Right lobe of liver (tissue), 6 donors: ENCODE results near the gene PDLIM7. TPM values are rescaled to one million over a fixed set of nuclear protein-coding genes. Genes with fewer than 3 reads are reported as not detected.

Source experiments
- ATAC-seq, 4 donors: fragments of 200-7000 bp; cut with Tn5 transposase; one replicate each; pipeline ENCODE4 v1.9.1; 2020; ENCODE audit warnings: mild to moderate bottlenecking in 4 of 4, moderate library complexity in 4 of 4
- DNase-seq, 3 donors: peaks; one replicate each; pipeline ENCODE4 v3.0.0-alpha.2; 2020
- H3K27ac ChIP-seq, 3 donors: fragments of 200-600 bp; one replicate each; pipeline ENCODE4 v1.8.0; 2022
- H3K27me3 ChIP-seq, 2 donors: fragments of 200-600 bp; one replicate each; pipeline ENCODE4 v1.8.0; 2022
- H3K36me3 ChIP-seq, 4 donors: fragments of 200-600 bp; sonication (generic) in 1 of 4; one replicate each; pipeline versions ENCODE4 v1.5.1 to v1.8.0; 2017 to 2022; ENCODE audit warnings: control low read depth in 1 of 4
- H3K4me1 ChIP-seq, 4 donors: fragments of 200-600 bp; sonication (generic) in 1 of 4; one replicate each; pipeline versions ENCODE4 v1.5.1 to v1.8.0; 2017 to 2022; ENCODE audit warnings: control low read depth in 1 of 4
- H3K4me3 ChIP-seq, 3 donors: fragments of 200-600 bp; one replicate each; pipeline ENCODE4 v1.8.0; 2022
- H3K9me3 ChIP-seq, 4 donors: fragments of 200-600 bp; sonication (generic) in 1 of 4; one replicate each; pipeline versions ENCODE4 v1.5.1 to v1.8.0; 2017 to 2022; ENCODE audit warnings: control low read depth in 1 of 4
- CTCF ChIP-seq, 4 donors: fragments of 200-600 bp in 3 of 4; fragments of 450-650 bp in 1 of 4; IDR thresholded peaks; one replicate each; pipeline versions ENCODE4 v1.5.1 to v1.8.0; 2016 to 2022; ENCODE audit warnings: antibody characterized with exemption in 4 of 4, mild to moderate bottlenecking in 2 of 4
- POLR2A ChIP-seq: fragments of 450-650 bp; IDR thresholded peaks from one replicate; pipeline ENCODE4 v1.6.1; 2017; ENCODE audit warnings: antibody characterized with exemption, mild to moderate bottlenecking
- WGBS: methylation state at CpG from one replicate; pipeline ENCODE4 v1.1.6; 2018; ENCODE audit warnings: low coverage, low lambda C conversion rate; ENCODE audit not compliant: insufficient coverage; ENCODE audit errors: missing lambda C conversion rate; 5-methylcytosine and 5-hydroxymethylcytosine counted together
- intact Hi-C, 2 donors: fragments of 100-400 bp; cut with DNase I; formaldehyde crosslinking; loops; one replicate each; pipeline versions ENCODE4 v1.11.2 to v1.14.1; 2022
- total RNA-seq, 6 experiments: library from RNA; depleted of rRNA in 2 of 6; stranded (reverse); fragments of >200 nt in 2 of 6; fragmentation: NEBNext Ultra II Directional in 3 of 6; extraction: Animal tissue kit (Norgen Biotek cat#: 25700) in 3 of 6; gene quantifications; one replicate each; pipeline versions ENCODE4 v1.1.0 to v1.2.4, GENCODE V29; 2016 to 2023
- donor health status: DM: no; HTN: yes; CAD: no.
- donor health status: DM: no; HTN: no; CAD: no.
- donor health status: DM: no; HTN: no; CAD: no.
- donor health status: DM: no; HTN: yes; CAD: no.
- donor health status: DM: no; HTN: yes; CAD: no.

PDLIM7 gene
- total RNA-seq, 6 experiments from 2014 or later = 3.7 to 24.0 (median 13.6) TPM

DNA sequence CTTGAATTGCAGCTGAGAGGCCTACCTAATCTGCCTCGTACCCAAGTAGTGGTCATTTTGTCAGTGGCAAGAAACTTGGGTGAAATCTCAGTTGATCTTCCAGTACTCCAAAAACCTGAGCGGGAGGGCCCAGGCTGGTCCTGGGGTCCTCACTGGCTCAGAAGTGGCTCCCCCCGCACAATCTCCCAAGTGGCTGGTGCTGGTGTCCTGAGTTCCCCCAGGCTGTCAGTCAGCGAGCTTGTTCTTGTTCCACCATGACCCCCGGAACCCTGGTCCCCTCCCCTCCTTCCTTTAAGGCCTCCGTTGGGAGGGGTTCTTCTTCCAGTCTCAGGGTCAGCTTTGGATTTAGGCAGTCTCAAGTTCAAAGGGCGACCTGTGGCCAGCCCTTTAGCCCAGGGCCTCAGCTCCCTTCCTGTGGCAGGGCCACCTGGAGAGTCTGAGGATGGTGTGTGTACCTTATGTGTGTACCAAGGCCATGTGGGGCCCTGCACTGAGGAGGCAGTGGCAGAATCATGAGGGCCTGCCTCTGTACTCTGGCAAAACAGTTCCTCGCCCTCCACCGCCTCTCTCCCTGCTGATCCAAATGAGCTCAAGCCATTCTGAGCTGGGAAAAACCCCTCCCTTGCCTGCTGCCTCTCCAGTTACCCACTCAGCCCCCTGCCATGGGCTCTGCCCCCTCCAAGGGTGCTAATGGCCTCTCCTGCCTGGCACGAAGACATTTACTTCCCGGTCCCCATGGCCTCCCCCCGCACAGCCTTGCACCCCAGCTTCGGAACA is 19.5 kb downstream of the PDLIM7 start:
- 100% methylated on average over 5 of the region's 13 CpGs for WGBS
- Histone ChIP-seq H3K9me3 (no peaks in the 10 kb centered on the region), H3K27ac (no peak overlapping the region), H3K36me3 (no peaks in the 10 kb centered on the region), H3K4me3 (no peak overlapping the region), H3K4me1 (peaks cover 0 to 17% (median 8%) of the 10 kb centered on the region in 4 donors), H3K27me3 (no peaks in the 10 kb centered on the region)
- TF ChIP-seq CTCF (IDR thresholded peaks at IDR 0.05) (no peak), POLR2A (no peak)
- intact Hi-C loops = no loop called here
- no peak for DNase-seq
- no peak for ATAC-seq

DNA sequence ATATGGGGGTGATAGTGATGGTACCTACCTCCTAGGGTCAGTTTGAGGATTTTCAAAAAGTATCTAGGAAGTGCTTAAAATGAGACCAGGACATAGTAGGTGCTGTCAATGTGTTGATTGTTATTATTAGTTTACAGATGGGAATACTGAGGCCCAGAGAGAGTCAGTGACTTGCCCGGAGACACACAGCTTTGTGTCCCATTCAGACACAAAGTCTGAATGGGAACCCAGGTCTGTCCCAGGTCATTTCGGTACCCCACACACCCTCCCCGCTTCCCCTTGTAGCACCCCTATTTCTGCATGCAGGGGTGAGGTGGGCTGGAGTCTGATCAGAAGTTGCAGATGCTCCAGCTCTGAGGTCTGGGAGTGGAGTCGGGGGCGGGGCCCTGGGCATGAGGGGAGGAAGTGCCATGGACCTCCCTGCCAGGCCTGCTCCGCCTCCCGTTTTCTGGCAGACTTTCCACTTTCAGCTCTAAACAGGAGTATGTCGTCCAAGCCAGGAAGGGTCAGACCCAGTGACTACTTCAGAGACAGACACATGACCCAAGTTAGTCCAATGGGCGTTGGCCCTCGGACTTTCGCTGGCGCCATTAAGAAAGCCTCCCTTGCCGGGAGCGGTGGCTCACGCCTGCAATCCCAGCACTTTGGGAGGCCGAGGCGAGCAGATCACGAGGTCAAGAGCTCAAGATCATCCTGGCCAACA is 20.7 kb downstream of the PDLIM7 start:
- no peak for ATAC-seq
- no peak overlapping the region for H3K27ac ChIP-seq
- DNase-seq = no peak
- TF ChIP-seq POLR2A (no peak), CTCF (IDR thresholded peaks at IDR 0.05) (no peak)
- no peak overlapping the region for H3K4me3 ChIP-seq
- 82% methylated on average over 8 of the region's 18 CpGs for WGBS
- intact Hi-C loops = no loop called here
- H3K36me3 ChIP-seq = no peaks in the 10 kb centered on the region
- H3K9me3 ChIP-seq = no peaks in the 10 kb centered on the region
- H3K27me3 ChIP-seq = no peaks in the 10 kb centered on the region
- peaks cover 0 to 22% (median 8%) of the 10 kb centered on the region in 4 donors for H3K4me1 ChIP-seq

GRCh38 chr5:177475563-177476427 is 21.6 kb downstream of the PDLIM7 start:
- ATAC-seq = no peak
- Histone ChIP-seq H3K27me3 (no peaks in the 10 kb centered on the region), H3K4me1 (peaks cover 0 to 22% (median 8%) of the 10 kb centered on the region in 4 donors), H3K36me3 (no peaks in the 10 kb centered on the region), H3K27ac (no peak overlapping the region), H3K4me3 (no peak overlapping the region), H3K9me3 (no peaks in the 10 kb centered on the region)
- TF ChIP-seq CTCF (IDR thresholded peaks at IDR 0.05) (no peak), POLR2A (no peak)
- WGBS = 79% methylated on average over 8 of the region's 11 CpGs
- intact Hi-C loops = no loop called here
- no peak for DNase-seq

DNA sequence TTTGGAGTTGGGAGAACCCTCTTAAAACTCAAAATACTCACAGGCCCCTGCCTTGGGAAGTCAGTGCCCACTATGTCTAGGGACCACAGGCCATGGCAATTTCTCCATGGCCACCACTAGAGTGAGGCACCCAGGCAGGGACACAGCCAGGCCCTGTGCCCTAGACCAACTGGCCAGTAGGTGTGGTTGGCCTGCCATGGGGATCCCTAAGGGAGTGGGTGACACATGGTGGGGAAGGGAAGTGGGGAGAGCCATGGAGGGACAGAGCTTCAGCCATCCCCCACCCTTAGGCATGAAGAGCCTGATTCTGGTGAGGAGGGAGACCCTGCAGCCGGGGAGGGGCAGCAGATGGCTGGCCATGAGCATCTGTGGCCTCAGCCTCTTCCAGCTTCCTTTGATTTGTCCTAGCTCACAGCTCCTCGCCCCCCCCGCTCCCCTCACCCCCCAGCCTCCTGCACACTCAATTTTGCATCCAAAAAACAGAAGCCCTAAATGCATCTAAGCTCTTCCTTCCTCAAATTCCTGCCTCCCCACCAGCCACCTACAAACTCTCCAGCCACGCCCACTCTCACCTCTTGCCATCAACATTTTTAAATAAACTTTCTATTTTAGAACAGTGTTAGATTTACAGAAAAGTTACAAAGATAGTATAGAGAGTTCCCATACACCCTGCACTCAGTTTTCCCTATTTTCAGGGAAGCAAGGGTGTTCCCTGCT is 22.4 kb downstream of the PDLIM7 start:
- Histone ChIP-seq H3K27ac (no peak overlapping the region), H3K9me3 (no peaks in the 10 kb centered on the region), H3K27me3 (no peaks in the 10 kb centered on the region), H3K36me3 (no peaks in the 10 kb centered on the region), H3K4me3 (no peak overlapping the region), H3K4me1 (peaks cover 0 to 18% (median 6%) of the 10 kb centered on the region in 4 donors)
- 63% methylated on average over 1 of the region's 4 CpGs for WGBS
- TF ChIP-seq CTCF (IDR thresholded peaks at IDR 0.05) (no peak), POLR2A (no peak)
- intact Hi-C loops = no loop called here
- no peak for DNase-seq
- ATAC-seq = no peak
